ENCODE results near the gene MAPK8IP1.

The MAPK8IP1 gene

GRCh38 chr11:45860348-45860747 is 25.1 kb upstream of the MAPK8IP1 start:
- no peak for DNase-seq

GRCh38 chr11:45860764-45861510 is 24.5 kb upstream of the MAPK8IP1 start:
- no peak for DNase-seq

GRCh38 chr11:45864041-45864440 is 21.4 kb upstream of the MAPK8IP1 start:
- no peak for DNase-seq

- no peak for DNase-seq
Observed at GRCh38 chr11:45869551-45869950, 15.9 kb upstream of the MAPK8IP1 start.

- DNase-seq = no peak
Observed at GRCh38 chr11:45870706-45871105, 14.7 kb upstream of the MAPK8IP1 start.

GRCh38 chr11:45871638-45872037 is 13.8 kb upstream of the MAPK8IP1 start:
- no peak for DNase-seq

GRCh38 chr11:45872651-45873356 is 12.6 kb upstream of the MAPK8IP1 start:
- peak; percentile 8 for DNase-seq

- no peak for DNase-seq
Observed at GRCh38 chr11:45876401-45876800, 9.1 kb upstream of the MAPK8IP1 start.

- no peak for DNase-seq
Observed at GRCh38 chr11:45877221-45877620, 8.2 kb upstream of the MAPK8IP1 start.

GRCh38 chr11:45877845-45878244 is 7.6 kb upstream of the MAPK8IP1 start:
- no peak for DNase-seq

- DNase-seq = no peak
Observed at GRCh38 chr11:45879803-45880686, 5.4 kb upstream of the MAPK8IP1 start.

GRCh38 chr11:45880772-45881570 is 4.5 kb upstream of the MAPK8IP1 start:
- no peak for DNase-seq

- no peak for DNase-seq
Observed at GRCh38 chr11:45881708-45882368, 3.6 kb upstream of the MAPK8IP1 start.

- no peak for DNase-seq
Observed at GRCh38 chr11:45884596-45885185, 760 bp upstream of the MAPK8IP1 start.

- no peak for DNase-seq
Observed at GRCh38 chr11:45885921-45886721, 670 bp downstream of the MAPK8IP1 start.

GRCh38 chr11:45886816-45887520 is 1.5 kb downstream of the MAPK8IP1 start:
- no peak for DNase-seq

- no peak for DNase-seq
Observed at GRCh38 chr11:45887587-45887986, 2.1 kb downstream of the MAPK8IP1 start.

GRCh38 chr11:45889555-45889954 is 4.1 kb downstream of the MAPK8IP1 start:
- no peak for DNase-seq

GRCh38 chr11:45889966-45890365 is 4.5 kb downstream of the MAPK8IP1 start:
- DNase-seq = no peak
